ENCODE data around the gene SPATA6.
"Not testable (repeated sequence)": the region's sequence is repeated elsewhere in the genome, so short reads cannot be mapped to it uniquely, and the experiment has no call there.

The SPATA6 gene

GRCh38 chr1:48371598-48371997, 100.4 kb downstream of the SPATA6 start:
- in situ Hi-C loops (cut with MboI; ENCODE audit: low sequenced_read_pairs): no loop called here

DNA sequence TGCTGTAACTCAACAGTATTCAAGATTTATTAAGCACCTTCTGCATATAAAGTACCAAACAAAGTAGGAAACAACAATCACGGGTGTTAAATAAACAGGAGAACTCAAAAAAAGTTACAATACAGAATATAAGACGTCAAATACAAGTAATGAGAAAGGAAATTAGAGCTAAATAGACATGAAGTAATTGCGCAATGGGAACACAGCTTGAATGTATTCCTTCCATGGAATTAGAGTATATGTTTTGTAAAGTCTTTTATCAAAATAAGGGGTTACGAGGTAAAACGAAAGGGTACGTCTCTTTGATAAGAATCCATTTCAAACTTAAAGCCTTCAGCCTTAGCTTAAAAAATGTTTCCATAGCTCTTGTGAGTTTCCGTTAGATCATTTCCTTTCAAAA, 109.1 kb downstream of the SPATA6 start:
- in situ Hi-C loops (cut with MboI; ENCODE audit: low sequenced_read_pairs): no loop called here

DNA sequence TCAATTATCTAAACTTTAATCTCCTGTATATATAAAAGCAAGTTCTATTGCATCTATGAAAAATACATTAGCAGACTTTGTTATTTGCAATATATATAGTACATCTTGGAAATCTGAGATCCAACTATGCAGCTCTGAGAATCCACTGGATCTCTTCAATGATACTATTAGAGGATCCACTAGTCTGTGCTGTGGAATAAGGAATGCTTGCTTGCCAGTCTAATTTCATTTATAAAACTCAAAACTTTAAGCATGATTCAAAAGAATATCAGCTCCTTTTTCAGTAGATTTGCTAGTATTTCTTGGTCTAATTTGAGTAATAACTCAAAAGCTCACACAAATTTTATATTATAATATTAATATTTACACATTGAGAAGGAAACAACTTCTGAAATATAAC, 115.1 kb downstream of the SPATA6 start:
- in situ Hi-C loops (cut with MboI; ENCODE audit: low sequenced_read_pairs): no loop called here

- in situ Hi-C loops (cut with MboI; ENCODE audit: low sequenced_read_pairs): no loop called here
Measured at GRCh38 chr1:48344373-48344772, 127.6 kb downstream of the SPATA6 start.

DNA sequence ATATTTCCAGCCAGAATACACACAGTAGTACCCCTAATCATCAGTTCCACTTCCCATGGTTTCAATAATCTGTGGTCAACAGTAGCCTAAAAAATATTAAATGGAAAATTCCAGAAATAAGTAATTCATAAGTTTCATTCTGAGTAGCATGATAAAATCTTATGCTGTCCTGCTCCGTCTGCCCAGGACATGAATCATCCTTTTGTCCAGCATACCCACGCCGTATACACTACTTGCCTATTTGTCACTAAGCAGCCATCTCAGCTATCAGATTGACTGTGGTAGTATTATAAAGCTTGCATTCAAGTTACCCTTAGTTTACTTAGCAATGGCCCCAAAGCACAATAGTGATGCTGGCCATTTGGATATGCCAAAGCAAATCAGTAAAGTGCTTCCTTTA, 130.8 kb downstream of the SPATA6 start:
- in situ Hi-C loops (cut with MboI; ENCODE audit: low sequenced_read_pairs): no loop called here

GRCh38 chr1:48338257-48338656, 133.7 kb downstream of the SPATA6 start:
- in situ Hi-C loops (cut with MboI; ENCODE audit: low sequenced_read_pairs): no loop called here

GRCh38 chr1:48333316-48333715, 138.7 kb downstream of the SPATA6 start:
- in situ Hi-C loops (cut with MboI; ENCODE audit: low sequenced_read_pairs): no loop called here

GRCh38 chr1:48332115-48332514, 139.9 kb downstream of the SPATA6 start:
- in situ Hi-C loops (cut with MboI; ENCODE audit: low sequenced_read_pairs): no loop called here

GRCh38 chr1:48329905-48330304, 142.1 kb downstream of the SPATA6 start:
- in situ Hi-C loops (cut with MboI; ENCODE audit: low sequenced_read_pairs): no loop called here

DNA sequence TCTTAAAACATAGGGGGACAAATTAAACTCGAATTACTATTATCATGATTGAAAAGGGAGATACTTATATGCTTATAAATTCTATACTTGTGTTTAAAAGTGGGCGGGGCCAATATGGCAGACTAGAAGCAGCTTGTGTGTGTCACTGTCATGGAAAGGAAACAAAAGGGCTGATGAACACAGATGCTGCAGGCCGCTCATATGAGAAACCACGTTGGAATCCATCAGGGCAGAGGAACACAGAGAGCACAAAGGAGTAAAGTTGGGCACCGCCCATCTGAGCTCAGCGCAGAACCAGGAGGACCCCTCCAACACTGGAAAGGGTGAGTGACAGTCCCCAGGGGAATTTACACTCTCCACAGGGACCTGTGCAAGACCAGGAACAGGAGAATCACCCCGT, 142.5 kb downstream of the SPATA6 start:
- in situ Hi-C loops (cut with MboI; ENCODE audit: low sequenced_read_pairs): no loop called here

- in situ Hi-C loops (cut with MboI; ENCODE audit: low sequenced_read_pairs): not testable (repeated sequence)
Measured at GRCh38 chr1:48311829-48312228, 160.2 kb downstream of the SPATA6 start.

DNA sequence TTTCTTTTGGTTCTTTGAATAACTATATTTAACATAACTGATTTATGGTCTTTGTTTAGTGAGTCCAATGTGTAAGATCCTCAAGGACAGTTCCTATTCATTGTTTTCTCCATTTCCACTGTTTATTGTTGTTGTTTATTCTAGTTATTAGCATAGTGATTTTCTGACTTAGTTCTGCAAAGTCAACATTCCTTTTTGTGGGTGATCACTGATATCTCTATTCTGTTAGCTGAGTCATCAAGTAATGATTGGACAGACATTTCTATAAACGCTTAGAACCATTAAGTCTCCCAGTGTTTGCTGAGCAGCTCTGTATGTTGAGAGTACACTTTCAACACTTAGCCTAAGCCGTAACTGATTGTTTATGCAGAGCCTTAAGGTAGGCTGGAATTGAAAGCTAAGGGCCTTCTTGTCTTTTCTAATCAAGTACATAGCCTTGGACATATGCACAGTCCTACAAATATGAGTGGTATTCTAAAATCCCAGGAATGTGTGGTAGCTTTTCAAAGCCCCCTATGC, 162.4 kb downstream of the SPATA6 start:
- in situ Hi-C loops (cut with MboI; ENCODE audit: low sequenced_read_pairs): no loop called here

GRCh38 chr1:48302652-48303051, 169.4 kb downstream of the SPATA6 start:
- in situ Hi-C loops (cut with MboI; ENCODE audit: low sequenced_read_pairs): no loop called here

GRCh38 chr1:48294656-48295055, 177.3 kb downstream of the SPATA6 start:
- in situ Hi-C loops (cut with MboI; ENCODE audit: low sequenced_read_pairs): no loop called here

DNA sequence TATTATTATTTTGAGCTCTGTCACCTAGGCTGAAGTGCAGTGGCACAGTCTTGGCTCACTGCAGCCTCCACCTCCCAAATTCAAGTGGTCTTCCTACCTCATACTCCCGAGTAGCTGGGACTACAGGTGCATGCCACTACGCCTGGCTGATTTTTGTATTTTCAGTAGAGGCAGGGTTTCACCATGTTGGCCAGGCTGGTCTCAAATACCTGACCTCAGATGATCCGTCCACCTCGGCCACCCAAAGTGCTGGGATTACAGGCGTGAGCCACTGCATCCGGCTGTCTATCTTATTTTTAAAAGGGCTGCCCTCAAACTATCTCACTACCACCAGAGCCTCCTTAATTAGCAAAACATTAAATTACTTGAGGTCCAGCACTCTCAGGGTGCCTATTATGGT, 177.9 kb downstream of the SPATA6 start:
- in situ Hi-C loops (cut with MboI; ENCODE audit: low sequenced_read_pairs): not testable (repeated sequence)

- in situ Hi-C loops (cut with MboI; ENCODE audit: low sequenced_read_pairs): no loop called here
Measured at GRCh38 chr1:48292706-48293105, 179.3 kb downstream of the SPATA6 start.

GRCh38 chr1:48291421-48291820, 180.6 kb downstream of the SPATA6 start:
- in situ Hi-C loops (cut with MboI; ENCODE audit: low sequenced_read_pairs): no loop called here

- in situ Hi-C loops (cut with MboI; ENCODE audit: low sequenced_read_pairs): no loop called here
Measured at GRCh38 chr1:48285525-48285924, 186.5 kb downstream of the SPATA6 start.

- in situ Hi-C loops (cut with MboI; ENCODE audit: low sequenced_read_pairs): not testable (repeated sequence)
Measured at GRCh38 chr1:48284696-48285420, 187.1 kb downstream of the SPATA6 start.

- in situ Hi-C loops (cut with MboI; ENCODE audit: low sequenced_read_pairs): not testable (repeated sequence)
Measured at GRCh38 chr1:48282329-48282728, 189.7 kb downstream of the SPATA6 start.

GRCh38 chr1:48277437-48277836, 194.6 kb downstream of the SPATA6 start:
- in situ Hi-C loops (cut with MboI; ENCODE audit: low sequenced_read_pairs): not testable (repeated sequence)

DNA sequence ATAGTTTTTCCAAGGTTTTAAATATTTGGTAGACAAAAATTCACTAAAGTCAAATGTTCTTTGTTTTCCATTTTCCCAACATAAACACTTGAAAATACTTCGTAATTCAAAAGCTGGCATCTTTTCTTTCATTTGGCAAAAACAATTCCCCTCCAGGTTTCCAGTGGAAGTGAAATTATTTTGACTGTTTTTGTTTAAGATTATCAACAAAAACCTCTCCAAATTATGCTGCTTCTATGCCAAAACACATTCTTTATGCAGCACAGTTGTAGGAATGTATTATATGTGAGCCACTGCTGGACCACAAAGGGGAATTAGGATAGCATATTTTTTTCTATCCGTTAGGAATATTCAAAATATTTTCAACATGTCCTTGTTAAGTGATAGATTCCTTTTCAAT, 205.4 kb downstream of the SPATA6 start:
- in situ Hi-C loops (cut with MboI; ENCODE audit: low sequenced_read_pairs): no loop called here

GRCh38 chr1:48263041-48263440, 209.0 kb downstream of the SPATA6 start:
- in situ Hi-C loops (cut with MboI; ENCODE audit: low sequenced_read_pairs): no loop called here

Measured in HL-60/S4 (cell line).